H9 (cell line): ENCODE results near the gene ZNF652. TPM values are rescaled to one million over a fixed set of nuclear protein-coding genes. Genes with fewer than 3 reads are reported as not detected.

Experiments used
- DNase-seq: peaks from one replicate; pipeline ENCODE4 v3.0.0-alpha.2; 2017
- H2AFZ ChIP-seq: one replicate; pipeline ENCODE4 v1.6.1; 2013; ENCODE audit warnings: mild to moderate bottlenecking, low read length, control low read depth, moderate library complexity
- H2AK5ac ChIP-seq: 2 replicates; pipeline ENCODE4 v1.6.1; 2013; ENCODE audit warnings: low read length, control low read depth, mixed read lengths; ENCODE audit not compliant: insufficient read length
- H2BK120ac ChIP-seq: one replicate; pipeline ENCODE4 v1.6.1; 2013; ENCODE audit warnings: low read depth, mild to moderate bottlenecking, low read length, control low read depth, inconsistent platforms; ENCODE audit not compliant: poor library complexity, severe bottlenecking
- H2BK12ac ChIP-seq: 2 replicates; pipeline ENCODE4 v1.6.1; 2013; ENCODE audit warnings: low read length, control low read depth, mixed read lengths, low read depth; ENCODE audit not compliant: insufficient read length
- H2BK15ac ChIP-seq: 2 replicates; pipeline ENCODE4 v1.6.1; 2013; ENCODE audit warnings: low read depth, low read length, control low read depth
- H2BK20ac ChIP-seq: one replicate; pipeline ENCODE4 v1.6.1; 2013; ENCODE audit warnings: low read depth, mild to moderate bottlenecking, low read length, control low read depth, inconsistent platforms; ENCODE audit not compliant: poor library complexity, severe bottlenecking
- H2BK5ac ChIP-seq: 2 replicates; pipeline ENCODE4 v1.6.1; 2013; ENCODE audit warnings: low read length, control low read depth, mixed read lengths; ENCODE audit not compliant: insufficient read length
- H3K14ac ChIP-seq: 2 replicates; pipeline ENCODE4 v1.6.1; 2013; ENCODE audit warnings: low read length, control low read depth; ENCODE audit not compliant: insufficient read depth
- H3K18ac ChIP-seq: 2 replicates; pipeline ENCODE4 v1.6.1; 2013; ENCODE audit warnings: low read depth, mild to moderate bottlenecking, mixed read lengths, low read length, control low read depth; ENCODE audit not compliant: insufficient read length
- H3K23ac ChIP-seq: 2 replicates; pipeline ENCODE4 v1.6.1; 2013; ENCODE audit warnings: low read length, control low read depth, mixed read lengths, low read depth; ENCODE audit not compliant: insufficient read length
- H3K23me2 ChIP-seq: 2 replicates; pipeline ENCODE4 v1.6.1; 2013; ENCODE audit warnings: low read depth, mild to moderate bottlenecking, mixed read lengths, low read length, control low read depth; ENCODE audit not compliant: insufficient read length, poor library complexity, severe bottlenecking
- H3K27ac ChIP-seq: 2 replicates; pipeline ENCODE4 v1.5.1; 2013; ENCODE audit warnings: low read length, control low read depth, mixed read lengths, low read depth; ENCODE audit not compliant: insufficient read length
- H3K27me3 ChIP-seq: 2 replicates; pipeline ENCODE4 v1.6.1; 2013; ENCODE audit warnings: low read length, control low read depth, inconsistent platforms; ENCODE audit not compliant: insufficient read depth
- H3K4ac ChIP-seq: 2 replicates; pipeline ENCODE4 v1.6.1; 2013; ENCODE audit warnings: low read depth, mild to moderate bottlenecking, control low read depth, inconsistent platforms, low read length, moderate library complexity
- H3K4me1 ChIP-seq: 2 replicates; pipeline ENCODE4 v1.6.1; 2013; ENCODE audit warnings: low read length, control low read depth, inconsistent platforms; ENCODE audit not compliant: insufficient read depth
- H3K4me2 ChIP-seq: 2 replicates; pipeline ENCODE4 v1.6.1; 2013; ENCODE audit warnings: low read length, control low read depth, mixed read lengths; ENCODE audit not compliant: insufficient read length, insufficient read depth
- H3K56ac ChIP-seq: 2 replicates; pipeline ENCODE4 v1.6.1; 2013; ENCODE audit warnings: low read depth, mild to moderate bottlenecking, mixed read lengths, low read length, control low read depth; ENCODE audit not compliant: insufficient read length
- H3K79me1 ChIP-seq: 2 replicates; pipeline ENCODE4 v1.6.1; 2013; ENCODE audit warnings: low read depth, mild to moderate bottlenecking, moderate library complexity, low read length, control low read depth, inconsistent platforms; ENCODE audit not compliant: insufficient read depth, poor library complexity, severe bottlenecking
- H3K79me2 ChIP-seq: 2 replicates; pipeline ENCODE4 v1.6.1; 2013; ENCODE audit warnings: low read length, control low read depth, inconsistent platforms; ENCODE audit not compliant: insufficient read depth
- H3K9ac ChIP-seq: 2 replicates; pipeline ENCODE4 v1.6.1; 2013; ENCODE audit warnings: low read length, control low read depth, mixed read lengths; ENCODE audit not compliant: insufficient read length; ENCODE audit errors: extremely low read depth
- H3K9me3 ChIP-seq: one replicate; pipeline ENCODE4 v1.6.1; 2013; ENCODE audit warnings: low read depth, low read length, inconsistent platforms; ENCODE audit not compliant: control insufficient read depth
- H3T11ph ChIP-seq: one replicate; pipeline ENCODE4 v1.6.1; 2013; ENCODE audit warnings: mild to moderate bottlenecking, low read length, control low read depth, inconsistent platforms
- H4K20me1 ChIP-seq: one replicate; pipeline ENCODE4 v1.6.1; 2013; ENCODE audit not compliant: control insufficient read depth, insufficient read length, insufficient read depth
- H4K5ac ChIP-seq: 2 replicates; pipeline ENCODE4 v1.6.1; 2013; ENCODE audit warnings: low read depth, mild to moderate bottlenecking, mixed read lengths, low read length, control low read depth; ENCODE audit not compliant: insufficient read length
- H4K8ac ChIP-seq: replicated peaks from 2 replicates; pipeline ENCODE4 v1.6.1; 2013; ENCODE audit warnings: low read length, control low read depth, mixed read lengths, low read depth; ENCODE audit not compliant: insufficient read length
- H4K91ac ChIP-seq: 2 replicates; pipeline ENCODE4 v1.6.1; 2013; ENCODE audit warnings: low read depth, mild to moderate bottlenecking, moderate library complexity, mixed read lengths, low read length, control low read depth; ENCODE audit not compliant: insufficient read length
- H3K27ac Mint-ChIP-seq, 3 experiments: 2 replicates in 2 of 3; 3 replicates in 1 of 3; pipeline ENCODE4 v1.8.0; 2020 to 2021; ENCODE audit warnings: mixed read lengths in 3 of 3, mild to moderate bottlenecking in 1 of 3, moderate library complexity in 1 of 3
- H3K27me3 Mint-ChIP-seq: 2 replicates; pipeline ENCODE4 v1.8.0; 2021; ENCODE audit warnings: low read depth, mild to moderate bottlenecking, moderate library complexity, mixed read lengths
- H3K36me3 Mint-ChIP-seq, 3 experiments: 2 replicates in 2 of 3; 3 replicates in 1 of 3; pipeline ENCODE4 v1.8.0; 2020 to 2021; ENCODE audit warnings: low read depth in 3 of 3, mixed read lengths in 3 of 3; ENCODE audit not compliant: insufficient read depth in 1 of 3
- H3K4me1 Mint-ChIP-seq, 2 experiments: 2 replicates each; pipeline ENCODE4 v1.8.0; 2020; ENCODE audit warnings: mixed read lengths in 2 of 2
- H3K4me3 Mint-ChIP-seq, 2 experiments: 2 replicates in 1 of 2; 3 replicates in 1 of 2; pipeline ENCODE4 v1.8.0; 2020 to 2021; ENCODE audit warnings: mild to moderate bottlenecking in 2 of 2, mixed read lengths in 2 of 2, moderate library complexity in 1 of 2
- H3K9me3 Mint-ChIP-seq, 2 experiments: 2 replicates in 1 of 2; 3 replicates in 1 of 2; pipeline ENCODE4 v1.8.0; 2020; ENCODE audit warnings: mild to moderate bottlenecking in 2 of 2, mixed read lengths in 2 of 2, moderate library complexity in 1 of 2
- CTCF ChIP-seq: fragments of 200-600 bp; sonication (generic); conservative IDR thresholded peaks from 3 replicates; pipeline ENCODE4 v1.8.0; 2021; ENCODE audit warnings: antibody characterized with exemption, mild to moderate bottlenecking
- WGBS: extraction: QIAGEN DNeasy Blood & Tissue Kit; methylation state at CpG from one replicate; pipeline ENCODE4 v1.1.7; 2013; ENCODE audit warnings: missing lambda C conversion rate, low lambda C conversion rate, mixed read lengths; ENCODE audit not compliant: insufficient read length; ENCODE audit errors: extremely low coverage; 5-methylcytosine and 5-hydroxymethylcytosine counted together
- total RNA-seq: library from RNA; stranded (reverse); gene quantifications from 2 replicates; pipeline ENCODE4 v1.2.1, GENCODE V29; 2021

Gene ZNF652
- total RNA-seq, 1 experiment from 2014 or later, result 33.6 TPM

GRCh38 chr17:49362723-49363117 is 670 bp upstream of the ZNF652 start:
- Histone ChIP-seq H3K14ac (no peak overlapping the region), H2AFZ (no peak overlapping the region), H3K23ac (no peak overlapping the region), H2AK5ac (no peak overlapping the region), H2BK120ac (no peak overlapping the region), H2BK5ac (no peak overlapping the region), H3K4me2 (peak overlapping the region; percentile 97), H3K23me2 (peaks cover 15% of the 10 kb centered on the region), H3T11ph (no peak overlapping the region), H4K5ac (no peak overlapping the region), H4K20me1 (no peaks in the 10 kb centered on the region), H4K8ac (no peak overlapping the region), H2BK15ac (no peak overlapping the region), H3K79me2 (peaks cover 10% of the 10 kb centered on the region; the same call in 1 of the 2 replicates), H3K9ac (peak overlapping the region; percentile 58), H3K4me1 (no peaks in the 10 kb centered on the region), H4K91ac (no peak overlapping the region), H3K4ac (no peak overlapping the region), H3K27me3 (no peaks in the 10 kb centered on the region), H3K27ac (no peak overlapping the region), H3K18ac (no peak overlapping the region), H2BK20ac (no peak overlapping the region), H2BK12ac (no peak overlapping the region), H3K9me3 (no peaks in the 10 kb centered on the region), H3K79me1 (no peaks in the 10 kb centered on the region), H3K56ac (no peak overlapping the region)
- Mint-ChIP-seq H3K36me3 (no peaks in the 10 kb centered on the region), H3K9me3 (no peaks in the 10 kb centered on the region), H3K4me3 (peak overlapping the region; percentile 69 to 84), H3K27ac (peak overlapping the region; percentile 66 to 97 (median 84)), H3K27me3 (no peaks in the 10 kb centered on the region), H3K4me1 (peaks cover 42 to 49% of the 10 kb centered on the region in 2 experiments)
- no peak for DNase-seq
- no peak for TF ChIP-seq CTCF
- no CpG with 5 or more reads among the region's 10 CpGs for WGBS
